SJCRH30 (cell line): ENCODE measurements around the gene WDPCP. TPM values are rescaled to one million over a fixed set of nuclear protein-coding genes. Genes with fewer than 3 reads are reported as not detected.
A peak's percentile ranks its signal among the peaks of the same experiment; 100 is the strongest.
"Not testable (repeated sequence)": the region's sequence is repeated elsewhere in the genome, so short reads cannot be mapped to it uniquely, and the experiment has no call there.

ENCODE experiments used
- DNase-seq, 2 experiments: peaks; one replicate each; pipeline ENCODE4 v3.0.0-alpha.2; 2015 to 2020
- H3K27ac ChIP-seq: fragments of 250-450 bp; sonication (Bioruptor Pico); 2 replicates; pipeline ENCODE4 v1.5.1; 2020; ENCODE audit warnings: mild to moderate bottlenecking, moderate library complexity
- H3K27me3 ChIP-seq: fragments of 250-450 bp; sonication (Bioruptor Pico); 2 replicates; pipeline ENCODE4 v1.5.1; 2020; ENCODE audit warnings: mild to moderate bottlenecking, moderate library complexity
- H3K36me3 ChIP-seq: fragments of 250-450 bp; sonication (Bioruptor Pico); 2 replicates; pipeline ENCODE4 v1.5.1; 2020; ENCODE audit warnings: mild to moderate bottlenecking, moderate library complexity
- H3K4me1 ChIP-seq: fragments of 250-450 bp; sonication (Bioruptor Pico); 2 replicates; pipeline ENCODE4 v1.5.1; 2020; ENCODE audit warnings: mild to moderate bottlenecking, moderate library complexity
- H3K4me3 ChIP-seq: fragments of 250-450 bp; sonication (Bioruptor Pico); 2 replicates; pipeline ENCODE4 v1.5.1; 2020; ENCODE audit warnings: mild to moderate bottlenecking, moderate library complexity
- H3K9me3 ChIP-seq: fragments of 250-450 bp; sonication (Bioruptor Pico); replicated peaks from 2 replicates; pipeline ENCODE4 v1.5.1; 2020; ENCODE audit warnings: mild to moderate bottlenecking, moderate library complexity
- total RNA-seq: library from RNA; depleted of rRNA; stranded (reverse); fragments of >200 nt; shearing (Covaris generic); gene quantifications from 2 replicates; pipeline ENCODE4 v1.2.3, GENCODE V29; 2014

The WDPCP gene
- total RNA-seq, 1 experiment from 2014 or later = 14.7 TPM

- H3K36me3 ChIP-seq = peaks cover 5% of the 10 kb centered on the region; the same call in 1 of the 2 replicates
- H3K4me3 ChIP-seq = no peak overlapping the region
- no peak for DNase-seq
- H3K27me3 ChIP-seq = no peaks in the 10 kb centered on the region
- no peaks in the 10 kb centered on the region for H3K4me1 ChIP-seq
- no peak overlapping the region for H3K27ac ChIP-seq
- 0 out of 2 replicates have a peak, but pooled peaks cover 3% of the 10 kb centered on the region for H3K9me3 ChIP-seq
Observed at GRCh38 chr2:63434024-63435001, 154.0 kb downstream of the WDPCP start.

GRCh38 chr2:63432373-63432772 lies 155.9 kb downstream of the WDPCP start:
- H3K4me1 ChIP-seq = no peaks in the 10 kb centered on the region
- no peaks in the 10 kb centered on the region for H3K27me3 ChIP-seq
- no peak overlapping the region for H3K27ac ChIP-seq
- H3K9me3 ChIP-seq = 0 out of 2 replicates have a peak, but pooled peaks cover 3% of the 10 kb centered on the region
- H3K4me3 ChIP-seq = no peak overlapping the region
- peaks cover 5% of the 10 kb centered on the region; the same call in 1 of the 2 replicates for H3K36me3 ChIP-seq
- no peak for DNase-seq

GRCh38 chr2:63425606-63426005 lies 162.7 kb downstream of the WDPCP start:
- no peak overlapping the region for H3K27ac ChIP-seq
- H3K4me1 ChIP-seq = no peaks in the 10 kb centered on the region
- no peak overlapping the region for H3K4me3 ChIP-seq
- no peaks in the 10 kb centered on the region for H3K36me3 ChIP-seq
- H3K27me3 ChIP-seq = no peaks in the 10 kb centered on the region
- DNase-seq = no peak
- H3K9me3 ChIP-seq = no peaks in the 10 kb centered on the region

- no peak overlapping the region for H3K27ac ChIP-seq
- H3K4me3 ChIP-seq = no peak overlapping the region
- H3K36me3 ChIP-seq = no peaks in the 10 kb centered on the region
- no peak for DNase-seq
- no peaks in the 10 kb centered on the region for H3K27me3 ChIP-seq
- H3K9me3 ChIP-seq = no peaks in the 10 kb centered on the region
- no peaks in the 10 kb centered on the region for H3K4me1 ChIP-seq
Observed at GRCh38 chr2:63425079-63425416, 163.2 kb downstream of the WDPCP start.

- Histone ChIP-seq H3K4me3 (no peak overlapping the region), H3K27me3 (no peaks in the 10 kb centered on the region)
- peak; percentile 19 to 65 for DNase-seq
Observed at GRCh38 chr2:63424329-63425078, 163.8 kb downstream of the WDPCP start.

GRCh38 chr2:63422556-63422955 lies 165.7 kb downstream of the WDPCP start:
- H3K27me3 ChIP-seq = no peaks in the 10 kb centered on the region
- DNase-seq = no peak

More at GRCh38 chr2:63424329-63425078, 163.8 kb downstream of the WDPCP start:
- Histone ChIP-seq H3K27ac (no peak overlapping the region), H3K9me3 (no peaks in the 10 kb centered on the region), H3K36me3 (no peaks in the 10 kb centered on the region), H3K4me1 (no peaks in the 10 kb centered on the region)

GRCh38 chr2:63408530-63408929 lies 179.7 kb downstream of the WDPCP start:
- Histone ChIP-seq H3K27ac (no peak overlapping the region), H3K9me3 (0 out of 2 replicates have a peak, but pooled peaks cover 5% of the 10 kb centered on the region)
- no peak for DNase-seq

More at GRCh38 chr2:63422556-63422955, 165.7 kb downstream of the WDPCP start:
- H3K4me1 ChIP-seq = no peaks in the 10 kb centered on the region
- H3K36me3 ChIP-seq = no peaks in the 10 kb centered on the region
- no peaks in the 10 kb centered on the region for H3K9me3 ChIP-seq
- no peak overlapping the region for H3K4me3 ChIP-seq
- no peak overlapping the region for H3K27ac ChIP-seq

GRCh38 chr2:63406641-63407040 lies 181.6 kb downstream of the WDPCP start:
- H3K4me1 ChIP-seq = no peaks in the 10 kb centered on the region
- no peak overlapping the region for H3K27ac ChIP-seq
- H3K4me3 ChIP-seq = no peak overlapping the region
- H3K27me3 ChIP-seq = no peaks in the 10 kb centered on the region
- H3K36me3 ChIP-seq = peaks cover 5% of the 10 kb centered on the region
- 0 out of 2 replicates have a peak, but pooled peaks cover 5% of the 10 kb centered on the region for H3K9me3 ChIP-seq
- no peak for DNase-seq

More at GRCh38 chr2:63408530-63408929, 179.7 kb downstream of the WDPCP start:
- peaks cover 5% of the 10 kb centered on the region for H3K36me3 ChIP-seq
- no peak overlapping the region for H3K4me3 ChIP-seq
- no peaks in the 10 kb centered on the region for H3K27me3 ChIP-seq
- no peaks in the 10 kb centered on the region for H3K4me1 ChIP-seq

GRCh38 chr2:63403820-63404219 lies 184.5 kb downstream of the WDPCP start:
- H3K27ac ChIP-seq = no peak overlapping the region
- H3K36me3 ChIP-seq = peaks cover 5% of the 10 kb centered on the region
- H3K4me1 ChIP-seq = no peaks in the 10 kb centered on the region
- H3K9me3 ChIP-seq = no peaks in the 10 kb centered on the region
- H3K4me3 ChIP-seq = no peak overlapping the region
- H3K27me3 ChIP-seq = no peaks in the 10 kb centered on the region
- DNase-seq = no peak

- H3K36me3 ChIP-seq, DNase-seq, H3K4me3 ChIP-seq, H3K27me3 ChIP-seq, H3K4me1 ChIP-seq, H3K27ac ChIP-seq, H3K9me3 ChIP-seq: not testable (repeated sequence)
Observed at GRCh38 chr2:63402889-63403288, 185.4 kb downstream of the WDPCP start.

- Histone ChIP-seq H3K27ac (no peak overlapping the region), H3K4me1 (no peaks in the 10 kb centered on the region), H3K36me3 (peaks cover 6% of the 10 kb centered on the region), H3K27me3 (no peaks in the 10 kb centered on the region), H3K4me3 (no peak overlapping the region), H3K9me3 (no peaks in the 10 kb centered on the region)
- no peak for DNase-seq
Observed at GRCh38 chr2:63399156-63399555, 189.1 kb downstream of the WDPCP start.

GRCh38 chr2:63379451-63379850 lies 208.8 kb downstream of the WDPCP start:
- no peaks in the 10 kb centered on the region for H3K4me1 ChIP-seq
- H3K9me3 ChIP-seq = no peaks in the 10 kb centered on the region
- H3K27me3 ChIP-seq = no peaks in the 10 kb centered on the region
- H3K27ac ChIP-seq = no peak overlapping the region
- H3K4me3 ChIP-seq = no peak overlapping the region
- H3K36me3 ChIP-seq = no peaks in the 10 kb centered on the region
- DNase-seq = no peak

- H3K27ac ChIP-seq = no peak overlapping the region
- H3K9me3 ChIP-seq = no peaks in the 10 kb centered on the region
- no peaks in the 10 kb centered on the region for H3K36me3 ChIP-seq
- DNase-seq = no peak
- H3K27me3 ChIP-seq = no peaks in the 10 kb centered on the region
- no peak overlapping the region for H3K4me3 ChIP-seq
- no peaks in the 10 kb centered on the region for H3K4me1 ChIP-seq
Observed at GRCh38 chr2:63378589-63378988, 209.7 kb downstream of the WDPCP start.

- Histone ChIP-seq H3K27me3 (no peaks in the 10 kb centered on the region), H3K4me3 (no peak overlapping the region), H3K36me3 (0 out of 2 replicates have a peak, but pooled peaks cover 3% of the 10 kb centered on the region), H3K27ac (no peak overlapping the region), H3K4me1 (no peaks in the 10 kb centered on the region), H3K9me3 (no peaks in the 10 kb centered on the region; the same call in 1 of the 2 replicates)
- no peak for DNase-seq
Observed at GRCh38 chr2:63374341-63374740, 213.9 kb downstream of the WDPCP start.

- Histone ChIP-seq H3K27ac (no peak overlapping the region), H3K9me3 (no peaks in the 10 kb centered on the region; the same call in 1 of the 2 replicates), H3K27me3 (no peaks in the 10 kb centered on the region), H3K36me3 (0 out of 2 replicates have a peak, but pooled peaks cover 3% of the 10 kb centered on the region), H3K4me3 (no peak overlapping the region), H3K4me1 (no peaks in the 10 kb centered on the region)
- no peak for DNase-seq
Observed at GRCh38 chr2:63372549-63372948, 215.7 kb downstream of the WDPCP start.
